ENCODE data around the gene OVOL1. TPM values are rescaled to one million over a fixed set of nuclear protein-coding genes. Genes with fewer than 3 reads are reported as not detected.

The OVOL1 gene
- total RNA-seq, 1 donor from 2014 or later, result 12.5 TPM

DNA sequence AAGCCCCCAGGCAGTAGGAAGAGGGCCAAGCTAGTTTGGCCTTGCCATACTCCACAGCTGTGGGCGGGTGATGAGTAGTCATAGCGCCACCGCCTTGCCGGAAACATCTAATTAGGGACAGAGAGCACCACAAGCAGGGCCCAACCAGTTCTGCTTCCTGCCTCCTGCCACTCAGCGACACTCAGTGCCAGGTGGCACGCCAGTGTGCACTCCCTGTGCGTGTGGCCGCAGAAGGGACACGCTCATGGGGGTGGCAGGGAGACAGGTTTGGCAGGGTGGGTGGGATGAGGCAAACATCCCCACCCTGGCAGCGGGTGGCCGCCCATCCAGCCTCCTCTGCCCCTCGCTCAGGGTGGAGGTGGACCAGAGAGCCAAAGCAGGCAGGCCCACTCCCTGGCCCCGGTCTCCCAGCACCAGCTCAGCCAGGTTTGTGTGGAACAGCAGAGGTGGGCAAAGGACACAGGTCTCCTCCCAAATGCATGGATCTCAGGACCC is 4.9 kb downstream of the OVOL1 start:
- TF ChIP-seq, protein P1, sequence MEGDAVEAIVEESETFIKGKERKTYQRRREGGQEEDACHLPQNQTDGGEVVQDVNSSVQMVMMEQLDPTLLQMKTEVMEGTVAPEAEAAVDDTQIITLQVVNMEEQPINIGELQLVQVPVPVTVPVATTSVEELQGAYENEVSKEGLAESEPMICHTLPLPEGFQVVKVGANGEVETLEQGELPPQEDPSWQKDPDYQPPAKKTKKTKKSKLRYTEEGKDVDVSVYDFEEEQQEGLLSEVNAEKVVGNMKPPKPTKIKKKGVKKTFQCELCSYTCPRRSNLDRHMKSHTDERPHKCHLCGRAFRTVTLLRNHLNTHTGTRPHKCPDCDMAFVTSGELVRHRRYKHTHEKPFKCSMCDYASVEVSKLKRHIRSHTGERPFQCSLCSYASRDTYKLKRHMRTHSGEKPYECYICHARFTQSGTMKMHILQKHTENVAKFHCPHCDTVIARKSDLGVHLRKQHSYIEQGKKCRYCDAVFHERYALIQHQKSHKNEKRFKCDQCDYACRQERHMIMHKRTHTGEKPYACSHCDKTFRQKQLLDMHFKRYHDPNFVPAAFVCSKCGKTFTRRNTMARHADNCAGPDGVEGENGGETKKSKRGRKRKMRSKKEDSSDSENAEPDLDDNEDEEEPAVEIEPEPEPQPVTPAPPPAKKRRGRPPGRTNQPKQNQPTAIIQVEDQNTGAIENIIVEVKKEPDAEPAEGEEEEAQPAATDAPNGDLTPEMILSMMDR (conservative IDR thresholded peaks at IDR 0.05; ENCODE audit: low read depth, low read length), result no peak
- H3K4me3 ChIP-seq (ENCODE audit: low read depth, low read length), result no peak overlapping the region

GRCh38 chr11:65792456-65792855 is 5.6 kb downstream of the OVOL1 start:
- TF ChIP-seq, protein P1 (conservative IDR thresholded peaks at IDR 0.05; ENCODE audit: low read depth, low read length), result no peak
- DNase-seq (ENCODE audit: low read depth), result no peak

More for the DNA sequence above, 4.9 kb downstream of the OVOL1 start:
- no peak for DNase-seq (ENCODE audit: low read depth)

DNA sequence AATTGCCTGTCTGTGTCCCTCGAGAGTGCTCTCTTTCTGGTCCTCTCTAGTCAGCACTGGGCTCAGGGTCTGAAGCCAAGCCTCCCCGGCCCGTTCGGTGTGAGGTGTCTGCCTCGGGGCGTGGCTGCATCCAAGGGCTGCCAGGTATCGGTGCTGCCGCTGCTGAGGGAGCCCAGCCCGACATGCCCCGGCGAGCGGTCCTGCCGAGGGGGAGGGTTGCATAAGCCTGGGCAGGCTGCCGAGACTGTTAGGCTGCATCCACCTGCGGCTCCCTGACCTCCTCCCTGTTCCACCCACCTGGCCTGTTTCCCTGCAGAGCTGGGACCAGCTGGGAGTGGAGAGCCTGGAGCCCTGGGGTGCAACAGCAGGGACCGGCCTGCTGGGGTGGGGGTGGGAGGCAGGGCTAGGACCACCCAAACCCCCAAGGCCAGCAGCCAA is 6.3 kb downstream of the OVOL1 start:
- H3K4me3 ChIP-seq (ENCODE audit: low read depth, low read length), result no peak overlapping the region
- TF ChIP-seq, protein P1 (conservative IDR thresholded peaks at IDR 0.05; ENCODE audit: low read depth, low read length), result no peak
- DNase-seq (ENCODE audit: low read depth), result no peak

More at GRCh38 chr11:65792456-65792855, 5.6 kb downstream of the OVOL1 start:
- no peak overlapping the region for H3K4me3 ChIP-seq (ENCODE audit: low read depth, low read length)

DNA sequence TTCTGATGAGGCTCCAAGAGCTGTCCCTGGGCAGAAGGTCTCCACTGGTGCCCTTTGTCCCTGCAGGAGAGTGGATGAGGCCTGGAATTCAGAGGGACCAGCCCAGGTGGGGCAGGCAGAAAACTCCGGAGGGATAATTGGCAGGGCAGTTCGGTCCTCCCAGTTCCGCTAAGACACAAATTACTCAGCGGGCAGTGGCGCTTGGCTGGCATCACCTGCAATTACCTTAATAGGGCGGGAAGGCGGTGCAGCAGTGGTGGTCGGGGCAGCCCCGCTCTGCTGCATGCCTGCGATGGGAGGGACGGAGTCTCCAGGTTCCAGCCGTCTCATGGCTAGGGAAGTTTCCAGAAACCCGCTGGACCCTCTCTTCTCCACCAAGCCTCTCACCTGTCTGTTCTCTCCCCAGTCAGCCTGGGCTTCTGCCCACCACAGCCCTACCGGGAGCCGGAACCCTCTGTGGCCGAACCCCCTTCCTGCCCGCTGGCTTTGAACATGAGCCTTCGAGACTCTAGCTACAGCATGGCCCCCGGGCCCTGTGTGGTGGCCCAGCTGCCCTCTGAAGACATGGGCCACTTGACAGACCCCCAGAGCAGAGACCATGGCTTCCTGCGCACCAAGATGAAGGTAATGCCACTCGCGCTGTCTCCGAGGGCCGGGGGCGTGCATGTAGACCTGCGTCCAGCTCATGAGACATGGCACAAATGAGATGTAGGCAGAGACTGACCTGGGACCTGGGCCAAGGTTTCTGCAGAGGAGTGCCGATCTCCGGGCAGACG is 7.0 kb downstream of the OVOL1 start:
- H3K4me3 ChIP-seq (ENCODE audit: low read depth, low read length), result no peak overlapping the region
- TF ChIP-seq, protein P1 (conservative IDR thresholded peaks at IDR 0.05; ENCODE audit: low read depth, low read length), result no peak
- no peak for DNase-seq (ENCODE audit: low read depth)

- no peak overlapping the region for H3K4me3 ChIP-seq (ENCODE audit: low read depth, low read length)
- TF ChIP-seq, protein P1 (conservative IDR thresholded peaks at IDR 0.05; ENCODE audit: low read depth, low read length), result no peak
Measured at GRCh38 chr11:65794570-65795510, 8.0 kb downstream of the OVOL1 start.

GRCh38 chr11:65796726-65797601 is 10.1 kb downstream of the OVOL1 start:
- H3K4me3 ChIP-seq (ENCODE audit: low read depth, low read length), result no peak overlapping the region
- DNase-seq (ENCODE audit: low read depth), result no peak
- TF ChIP-seq, protein P1 (conservative IDR thresholded peaks at IDR 0.05; ENCODE audit: low read depth, low read length), result no peak

More at GRCh38 chr11:65794570-65795510, 8.0 kb downstream of the OVOL1 start:
- no peak for DNase-seq (ENCODE audit: low read depth)
